ENCODE data around the gene COA1.
"Not testable (repeated sequence)": the region's sequence is repeated elsewhere in the genome, so short reads cannot be mapped to it uniquely, and the experiment has no call there.

The COA1 gene

DNA sequence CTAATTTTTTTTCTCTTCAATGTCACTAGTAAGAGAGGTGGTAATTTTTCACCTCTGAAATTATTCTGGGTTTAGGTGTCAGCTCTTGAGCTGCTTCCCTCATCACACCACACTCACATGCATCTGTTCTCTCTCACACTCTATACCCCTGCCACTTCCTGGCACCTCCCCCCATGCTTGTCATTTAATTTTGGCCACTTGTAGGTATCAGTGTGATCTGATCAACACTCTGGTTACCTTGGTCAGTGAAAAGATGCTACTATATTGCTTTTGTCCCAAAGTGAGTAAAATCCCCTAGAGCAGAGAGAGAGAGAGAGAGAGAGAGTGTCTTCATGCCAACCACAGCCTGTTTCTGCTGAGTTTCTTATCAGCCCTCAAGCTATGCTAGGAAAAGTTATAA lies 103.9 kb downstream of the COA1 start:
- DNase-seq: no peak

DNA sequence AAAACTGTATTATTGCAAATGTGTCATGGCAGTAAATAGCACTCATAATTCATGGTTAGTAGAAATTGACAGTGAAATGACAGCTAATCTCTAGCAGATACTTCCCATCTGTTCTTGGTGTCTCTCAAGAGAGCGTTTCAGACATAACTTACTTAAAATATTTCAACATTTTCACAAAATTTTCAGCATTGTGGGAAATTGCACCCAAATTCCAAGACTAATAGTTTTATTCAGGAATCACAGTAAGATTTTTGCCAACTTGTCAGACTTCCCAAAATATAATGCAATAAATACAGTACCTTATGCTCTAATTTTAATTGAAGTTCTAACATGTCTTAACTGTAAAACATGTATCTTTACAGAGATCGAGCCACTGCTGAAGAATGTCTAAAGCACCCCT lies 105.2 kb downstream of the COA1 start:
- no peak for DNase-seq

DNA sequence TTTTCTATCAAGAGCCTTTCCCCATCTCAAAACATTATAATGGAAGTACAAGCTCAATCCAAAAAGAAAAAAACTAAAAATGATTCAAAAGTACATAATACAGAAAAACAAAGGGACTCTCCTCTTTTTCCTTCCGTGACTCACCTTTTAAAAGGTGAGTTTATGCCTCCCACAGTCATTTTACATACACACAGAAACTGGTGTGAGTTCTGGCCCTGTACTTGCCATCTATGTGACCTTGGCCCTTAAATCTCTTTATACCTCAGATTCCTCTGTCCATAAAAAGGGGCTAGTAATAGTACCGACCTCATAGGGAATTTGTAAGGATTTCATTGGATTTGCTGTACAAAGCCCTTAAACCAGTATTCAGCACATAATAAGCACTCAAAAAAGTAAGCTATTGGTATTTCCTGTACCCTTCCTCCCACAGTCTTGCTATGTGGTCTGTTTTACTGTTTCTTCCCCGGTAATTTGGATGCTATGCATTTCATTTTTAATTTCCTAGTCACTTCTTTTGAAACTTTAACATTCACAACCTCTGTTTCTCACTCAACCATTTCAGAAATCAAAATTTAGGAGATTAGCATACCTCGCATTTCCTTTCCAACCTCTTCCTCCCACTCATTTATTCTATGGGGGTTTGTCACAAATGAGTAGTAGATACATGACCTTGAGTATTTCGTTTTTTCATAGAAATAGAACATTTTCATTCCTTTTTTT lies 107.4 kb downstream of the COA1 start:
- DNase-seq: no peak

DNA sequence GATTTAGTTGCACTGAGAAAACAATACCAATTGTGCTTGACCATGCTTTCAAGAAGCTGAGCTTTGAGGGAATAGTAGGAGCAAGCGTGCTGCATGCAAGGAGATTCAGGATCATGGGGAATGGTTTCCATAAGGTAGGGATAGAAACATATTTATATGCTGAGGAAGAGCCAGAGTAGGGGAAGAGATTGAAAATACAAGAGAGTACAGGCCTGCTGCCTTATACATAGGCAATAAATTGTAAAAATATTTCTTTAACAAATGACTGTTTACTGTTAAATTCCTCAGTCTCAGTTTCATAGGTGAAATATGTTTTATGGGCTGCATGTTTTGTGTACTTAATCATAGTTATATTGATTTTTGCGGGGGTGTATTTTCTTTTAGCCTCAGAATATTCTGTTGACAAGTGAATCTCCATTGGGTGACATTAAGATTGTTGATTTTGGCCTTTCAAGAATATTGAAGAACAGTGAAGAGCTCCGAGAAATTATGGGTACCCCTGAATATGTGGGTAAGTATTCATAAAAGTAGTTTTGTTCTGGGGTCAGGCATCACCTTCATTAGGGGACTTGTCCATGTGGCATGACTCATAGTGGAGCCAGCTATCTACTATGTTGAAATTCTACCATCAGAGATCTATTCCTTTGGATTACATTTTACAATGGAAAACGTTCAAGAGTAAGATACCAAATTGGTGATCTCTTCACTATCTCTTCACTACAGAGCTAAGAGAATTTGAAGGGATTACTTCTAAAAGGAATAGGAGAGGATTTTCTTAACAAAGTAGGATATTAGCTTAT lies 109.9 kb downstream of the COA1 start:
- DNase-seq: no peak

DNA sequence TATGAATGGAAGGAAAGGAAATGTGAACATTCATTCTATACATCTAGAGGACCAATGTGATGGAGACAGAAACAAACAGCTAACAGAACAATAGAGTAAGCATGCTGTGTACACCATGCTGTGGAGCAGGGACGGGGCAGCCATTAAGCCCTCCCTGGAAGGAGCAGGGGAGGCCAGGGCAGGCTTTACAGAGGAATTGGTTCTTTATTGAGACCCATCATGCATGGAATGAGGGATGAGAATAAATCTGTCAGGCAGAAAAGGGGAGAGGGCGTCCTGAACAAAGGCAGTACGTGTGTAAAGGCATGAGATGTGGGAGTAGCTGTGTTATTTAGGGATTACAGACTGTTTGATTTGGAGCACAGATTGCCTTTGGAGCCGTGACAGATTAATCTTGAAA lies 111.2 kb downstream of the COA1 start:
- no peak for DNase-seq

DNA sequence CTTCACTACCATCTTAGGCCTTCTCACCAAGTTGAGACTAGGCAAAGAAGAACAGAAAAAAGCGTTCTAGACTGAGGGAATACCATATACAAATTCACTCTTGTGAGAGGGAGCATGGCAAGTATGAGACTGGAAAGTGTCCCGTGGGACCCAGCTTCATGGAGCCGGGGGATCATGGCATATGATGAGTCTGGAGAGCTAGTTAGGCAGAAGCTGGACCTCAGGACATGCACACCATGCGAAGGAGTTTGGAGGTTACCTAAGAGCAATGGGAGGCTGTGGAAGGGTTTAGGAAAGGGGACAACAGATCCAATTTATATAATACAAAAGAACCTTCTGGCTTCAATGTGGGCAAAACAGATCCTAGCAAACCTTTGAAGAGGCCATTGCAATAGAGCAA lies 112.3 kb downstream of the COA1 start:
- no peak for DNase-seq

DNA sequence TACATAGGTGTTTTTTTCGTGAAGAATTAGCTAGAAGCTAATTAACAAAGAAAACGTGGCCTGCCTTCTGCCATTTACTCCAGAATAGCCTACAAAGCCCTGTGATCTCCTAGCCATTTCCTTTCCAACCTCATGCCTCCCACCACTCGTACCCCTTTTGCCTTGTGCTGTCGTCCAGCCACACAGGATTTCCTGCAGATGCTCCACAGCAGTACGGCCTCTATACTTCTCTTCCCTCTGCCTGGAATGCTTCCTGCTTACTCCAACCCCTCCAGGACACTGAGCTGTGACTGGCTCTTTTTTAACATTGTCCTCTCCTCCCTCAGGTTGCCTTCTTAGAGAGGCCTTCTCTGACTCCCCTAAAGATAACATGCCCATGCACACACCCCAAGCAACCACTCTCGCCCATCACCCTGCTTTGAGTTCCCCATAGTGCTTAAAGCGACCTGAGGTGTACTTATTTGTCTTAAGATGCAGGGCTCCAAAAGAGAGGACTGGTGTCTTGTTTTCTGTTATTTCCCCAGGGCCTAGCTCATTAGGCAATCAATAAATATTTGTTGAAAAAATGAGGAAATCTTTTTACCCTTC lies 113.7 kb downstream of the COA1 start:
- DNase-seq: no peak

DNA sequence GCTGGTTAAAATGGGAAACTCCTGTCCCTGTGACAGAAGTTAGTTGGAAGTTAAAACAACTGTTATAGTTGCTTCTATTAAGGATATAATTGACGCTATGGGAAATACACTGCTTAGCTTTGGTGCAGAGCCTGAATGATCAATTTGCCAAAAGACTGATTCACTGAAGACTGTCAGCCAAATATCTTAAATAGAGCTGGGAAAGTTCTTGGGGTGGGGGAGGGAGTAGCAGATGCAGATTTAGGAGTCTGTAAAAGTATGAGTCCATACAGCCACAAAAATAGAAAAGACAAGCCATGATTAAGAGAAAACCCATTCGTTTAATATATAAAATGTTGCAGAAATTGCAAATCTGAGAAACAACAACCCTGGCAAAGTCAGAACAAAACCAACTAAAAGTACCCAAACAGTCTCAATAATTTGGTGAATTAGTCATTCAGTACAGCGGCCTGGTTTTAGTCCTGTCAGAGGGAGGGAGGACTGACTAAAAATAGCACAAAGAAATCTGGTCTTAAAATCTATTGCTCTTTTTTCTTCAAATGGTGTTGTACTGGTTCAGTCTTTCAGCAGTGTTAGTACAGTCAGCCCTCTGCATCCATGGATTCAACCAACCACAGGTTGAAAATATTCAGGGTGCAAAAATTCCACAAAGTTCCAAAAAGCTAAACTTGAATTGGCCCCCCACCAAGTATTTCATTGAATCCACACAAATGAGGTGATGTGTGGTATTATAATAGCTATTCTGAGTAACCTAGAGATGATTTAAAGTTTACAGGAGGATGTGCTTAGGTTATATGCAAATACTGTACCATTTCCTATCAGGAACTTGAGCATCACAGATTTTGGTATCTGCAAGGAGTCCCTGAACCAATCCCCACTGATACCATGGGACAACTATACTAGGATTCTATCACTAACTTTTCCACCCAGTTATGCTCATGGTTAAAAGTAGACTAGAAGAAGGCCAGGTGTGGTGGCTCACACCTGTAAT lies 116.4 kb downstream of the COA1 start:
- DNase-seq: no peak

DNA sequence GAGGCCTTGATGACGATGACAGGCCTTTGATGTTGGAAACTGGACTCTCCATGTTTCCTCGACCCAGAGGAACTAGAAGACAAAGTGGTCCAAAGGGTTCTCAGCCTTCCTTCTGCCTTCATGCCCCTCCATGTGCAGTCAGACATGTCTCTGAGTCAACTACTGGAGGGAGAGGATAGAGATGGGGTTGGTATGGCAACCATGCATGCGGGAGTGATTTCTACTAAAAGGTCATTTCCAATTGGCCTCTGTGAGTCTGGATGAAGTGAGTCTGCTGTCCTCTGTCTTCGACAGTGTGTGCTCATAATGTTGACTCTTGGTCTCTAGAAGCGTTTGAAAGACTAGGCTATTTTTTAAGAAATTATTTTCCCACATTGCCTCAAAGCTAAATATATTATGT lies 117.2 kb downstream of the COA1 start:
- no peak for DNase-seq

DNA sequence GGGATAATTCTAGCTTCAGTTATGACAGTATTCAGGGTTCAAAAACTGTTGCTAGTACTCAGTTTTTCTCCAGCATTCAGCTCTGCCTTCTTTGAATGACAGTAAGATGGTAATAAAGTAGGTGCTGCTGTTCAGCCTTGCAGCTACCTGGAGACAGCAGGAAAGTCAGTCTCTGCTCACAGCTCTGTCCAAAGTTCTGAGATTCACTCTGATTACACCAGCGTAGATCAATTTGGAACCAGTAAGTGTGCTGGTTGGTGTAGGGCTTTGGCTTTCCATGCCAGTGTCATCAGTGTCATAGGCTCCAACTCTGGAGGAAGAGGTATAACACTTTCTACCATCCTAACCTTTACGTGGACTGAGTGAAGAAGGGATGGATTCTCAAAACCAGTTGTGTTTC lies 120.2 kb downstream of the COA1 start:
- DNase-seq: no peak

DNA sequence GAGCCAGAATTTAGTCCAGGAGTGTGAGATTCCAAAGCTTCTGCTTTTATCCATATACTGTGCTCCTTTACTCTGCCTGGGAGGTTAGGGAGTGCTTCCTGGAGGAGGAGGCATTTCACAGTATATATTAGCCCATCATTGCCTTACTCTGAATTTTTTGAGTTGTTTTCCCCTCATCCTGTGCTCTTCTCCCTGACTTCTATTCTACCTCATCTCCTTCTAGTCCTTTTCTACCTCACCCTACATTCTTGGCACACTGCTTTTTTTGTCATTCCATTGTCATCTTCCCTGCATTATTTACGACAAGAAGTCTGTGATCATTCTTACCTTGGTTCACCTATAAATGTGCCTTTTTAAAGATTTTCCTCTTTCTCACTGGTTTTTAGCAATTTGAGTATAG lies 125.1 kb downstream of the COA1 start:
- no peak for DNase-seq

DNA sequence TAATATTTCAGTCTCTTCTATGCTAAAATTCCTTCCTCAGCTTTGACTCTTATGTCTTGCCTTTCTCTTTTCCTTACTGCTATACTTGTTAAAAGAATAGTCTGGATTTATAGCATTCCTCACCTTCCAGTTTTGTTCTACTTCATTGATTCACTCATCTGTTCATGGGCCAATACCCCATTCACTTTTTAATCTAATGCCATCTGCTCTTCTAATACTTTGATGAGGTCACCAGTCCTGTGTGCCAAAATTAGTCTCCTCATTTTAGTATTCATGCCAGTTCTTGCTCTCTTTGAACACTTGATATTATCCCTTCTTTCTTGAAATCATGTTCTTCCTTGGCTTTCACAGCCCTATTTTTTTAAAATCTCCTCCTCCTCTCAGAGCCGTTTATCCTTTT lies 127.1 kb downstream of the COA1 start:
- DNase-seq: peak; percentile 82

DNA sequence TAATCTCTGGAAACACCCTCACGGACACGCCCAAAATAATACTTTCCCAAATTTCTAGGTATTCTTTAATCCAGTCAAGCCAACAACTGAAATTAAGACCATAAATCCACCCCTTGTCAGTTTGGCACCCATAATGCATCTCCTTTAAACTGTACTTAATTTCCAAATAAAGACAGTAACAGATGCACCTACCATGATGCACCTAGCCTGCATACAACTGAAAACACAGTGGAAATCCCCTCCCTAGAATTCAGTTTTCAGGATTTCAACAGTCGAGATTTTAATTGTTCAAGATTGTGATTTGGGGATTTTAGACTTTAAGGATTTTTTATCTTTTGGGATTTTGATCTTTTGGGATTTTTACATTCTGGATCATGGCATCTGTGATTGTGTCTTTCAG lies 129.3 kb downstream of the COA1 start:
- DNase-seq: no peak

DNA sequence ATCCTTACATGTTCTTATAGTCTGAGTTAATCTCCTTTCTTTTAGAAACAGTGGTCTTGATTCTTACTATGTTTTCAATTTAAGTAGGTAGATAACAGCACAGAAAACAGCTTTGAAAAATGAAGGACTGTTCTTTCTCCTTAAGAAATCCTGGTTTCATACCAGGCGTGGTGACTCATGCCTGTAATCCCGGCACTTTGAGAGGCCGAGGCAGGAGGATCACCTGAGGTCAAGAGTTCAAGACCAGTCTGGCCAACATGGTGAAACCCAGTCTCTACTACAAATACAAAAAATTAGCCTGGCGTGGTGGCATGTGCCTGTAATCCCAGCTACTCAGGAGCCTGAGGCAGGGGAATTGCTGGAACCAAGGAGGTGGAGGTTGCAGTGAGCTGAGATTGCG lies 132.9 kb downstream of the COA1 start:
- not testable (repeated sequence) for DNase-seq

DNA sequence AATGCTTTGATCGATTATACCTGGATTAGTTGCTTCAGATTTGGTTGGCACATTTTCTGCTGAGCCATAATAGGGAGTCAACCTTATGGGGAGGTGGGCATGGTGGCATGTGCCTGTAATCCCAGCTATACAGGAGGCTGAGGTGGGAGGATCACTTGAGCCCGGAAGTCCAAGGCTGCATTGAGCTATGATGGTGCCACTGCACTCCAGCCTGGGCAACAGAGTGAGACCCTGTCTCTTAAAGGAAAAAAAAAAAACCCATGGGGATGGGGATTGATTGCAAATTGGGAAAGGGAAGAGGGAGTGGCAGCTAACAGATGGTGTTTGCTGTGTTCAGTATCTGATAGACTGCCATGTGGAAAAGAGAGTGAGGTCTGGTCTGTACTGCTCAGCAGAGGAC lies 135.3 kb downstream of the COA1 start:
- no peak for DNase-seq

DNA sequence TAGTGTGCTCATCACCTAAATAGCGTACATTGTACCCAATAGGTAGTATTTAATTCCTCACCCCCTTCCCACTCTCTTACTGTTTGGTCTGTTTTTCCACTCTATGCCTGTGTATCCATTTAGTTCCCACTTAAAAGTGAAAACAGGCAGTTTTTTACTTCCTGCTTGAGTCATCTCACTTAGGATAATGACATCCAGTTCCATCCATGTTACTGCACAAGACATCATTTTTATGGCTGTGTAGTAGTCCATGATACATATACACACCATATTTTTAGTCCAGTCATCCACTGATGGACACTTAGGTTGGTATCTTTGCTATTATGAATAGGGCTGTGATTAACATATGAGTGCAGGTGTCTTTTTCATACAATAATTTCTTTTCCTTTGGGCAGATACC lies 136.3 kb downstream of the COA1 start:
- no peak for DNase-seq

DNA sequence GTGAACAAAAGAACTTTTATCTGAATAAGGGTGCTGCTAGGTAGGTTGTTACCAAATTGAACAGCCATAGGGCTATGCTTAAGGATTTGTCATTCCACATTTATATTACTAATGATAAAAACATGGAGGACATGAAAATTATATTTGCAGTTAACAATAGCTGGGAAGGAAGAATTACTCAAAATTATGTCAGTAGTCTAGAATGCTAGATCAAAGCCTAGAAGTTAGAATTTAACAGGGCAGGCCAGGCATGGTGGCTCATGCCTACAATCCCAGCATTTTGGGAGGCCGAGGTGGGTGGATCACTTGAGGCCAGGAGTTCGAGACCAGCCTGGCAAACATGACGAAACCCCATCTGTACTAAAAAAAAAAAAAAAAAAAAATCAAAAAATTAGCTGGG lies 137.0 kb downstream of the COA1 start:
- DNase-seq: no peak

DNA sequence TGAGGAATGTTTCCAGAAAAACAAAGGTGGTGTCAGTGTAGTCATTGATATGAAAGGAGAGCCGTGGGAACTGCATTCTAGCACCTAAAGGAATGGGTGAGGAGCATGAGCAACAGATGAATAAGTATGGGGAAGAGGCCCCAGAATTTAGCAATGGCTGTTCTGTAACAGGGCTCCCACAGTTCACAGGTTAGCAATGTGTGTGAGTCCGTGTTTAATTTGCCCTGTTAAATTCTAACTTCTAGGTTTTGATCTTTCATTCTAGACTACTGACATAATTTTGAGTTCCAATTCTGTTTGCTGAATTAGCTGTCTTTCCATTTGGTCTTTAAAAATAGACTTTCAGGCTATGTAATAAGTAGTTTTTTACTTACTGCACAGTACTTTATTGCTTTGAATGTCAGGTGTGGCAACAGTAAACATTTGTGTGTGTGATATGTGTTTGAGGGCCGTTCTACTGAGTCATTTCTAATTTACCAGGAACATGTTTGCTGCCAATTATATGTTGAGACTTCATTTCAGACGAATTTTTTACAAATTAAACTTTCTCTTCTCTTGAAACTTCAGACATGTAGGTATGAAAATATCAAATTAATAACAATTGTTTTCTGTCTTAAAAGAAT lies 137.7 kb downstream of the COA1 start:
- DNase-seq: no peak

DNA sequence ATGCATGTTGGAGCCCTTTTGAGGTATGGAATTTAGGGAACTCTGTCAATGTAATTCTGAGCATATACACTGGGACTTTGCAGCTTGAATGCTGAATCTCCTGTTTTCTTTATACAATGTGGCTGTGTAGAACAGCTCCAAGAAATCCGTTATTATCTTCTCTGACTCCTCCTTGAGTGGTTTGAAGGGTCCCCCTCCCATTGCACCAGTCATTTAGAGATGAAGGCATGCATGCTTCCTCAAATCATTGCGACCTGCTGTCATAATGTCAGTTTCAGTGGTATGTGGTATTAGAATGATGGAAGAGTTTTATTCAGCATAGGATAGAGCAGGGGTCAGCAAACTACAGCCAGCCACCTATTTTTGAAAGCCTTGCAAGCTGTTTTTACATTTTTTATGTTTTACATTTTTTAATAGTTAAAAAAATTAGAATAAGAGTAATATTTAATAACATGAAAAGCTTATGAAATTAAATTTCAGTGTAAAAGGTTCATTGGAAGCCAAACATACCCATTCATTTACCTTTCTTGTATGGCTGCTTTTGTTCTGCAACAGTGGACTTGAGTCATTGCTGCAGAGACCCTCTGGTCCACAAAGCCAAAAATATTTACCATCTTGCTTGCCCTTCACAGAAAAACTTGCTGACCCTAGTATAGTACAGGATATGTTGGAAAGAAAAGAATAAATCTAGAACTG lies 138.3 kb downstream of the COA1 start:
- no peak for DNase-seq

DNA sequence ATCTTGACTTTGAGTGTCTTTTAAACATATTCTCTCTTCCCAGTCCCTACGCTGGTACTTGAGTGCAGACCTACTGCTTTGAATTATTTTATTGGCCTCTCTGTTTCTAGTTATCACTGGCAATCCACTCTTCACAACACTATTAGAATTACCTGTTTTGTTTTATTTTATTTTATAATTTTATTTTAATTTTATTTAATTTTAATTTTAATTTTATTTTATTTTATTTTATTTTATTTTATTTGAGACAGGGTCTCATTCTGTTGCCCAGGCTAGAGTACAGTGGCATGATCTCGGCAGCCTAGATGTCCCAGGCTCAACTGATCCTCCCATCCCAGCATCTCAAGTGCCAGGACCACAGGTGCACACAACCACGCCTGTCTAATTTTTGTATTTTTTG lies 139.6 kb downstream of the COA1 start:
- DNase-seq: no peak

Data from NCI-H1694 (cell line).